ENCODE measurements around the gene RPTOR.

- TF ChIP-seq, protein P1, sequence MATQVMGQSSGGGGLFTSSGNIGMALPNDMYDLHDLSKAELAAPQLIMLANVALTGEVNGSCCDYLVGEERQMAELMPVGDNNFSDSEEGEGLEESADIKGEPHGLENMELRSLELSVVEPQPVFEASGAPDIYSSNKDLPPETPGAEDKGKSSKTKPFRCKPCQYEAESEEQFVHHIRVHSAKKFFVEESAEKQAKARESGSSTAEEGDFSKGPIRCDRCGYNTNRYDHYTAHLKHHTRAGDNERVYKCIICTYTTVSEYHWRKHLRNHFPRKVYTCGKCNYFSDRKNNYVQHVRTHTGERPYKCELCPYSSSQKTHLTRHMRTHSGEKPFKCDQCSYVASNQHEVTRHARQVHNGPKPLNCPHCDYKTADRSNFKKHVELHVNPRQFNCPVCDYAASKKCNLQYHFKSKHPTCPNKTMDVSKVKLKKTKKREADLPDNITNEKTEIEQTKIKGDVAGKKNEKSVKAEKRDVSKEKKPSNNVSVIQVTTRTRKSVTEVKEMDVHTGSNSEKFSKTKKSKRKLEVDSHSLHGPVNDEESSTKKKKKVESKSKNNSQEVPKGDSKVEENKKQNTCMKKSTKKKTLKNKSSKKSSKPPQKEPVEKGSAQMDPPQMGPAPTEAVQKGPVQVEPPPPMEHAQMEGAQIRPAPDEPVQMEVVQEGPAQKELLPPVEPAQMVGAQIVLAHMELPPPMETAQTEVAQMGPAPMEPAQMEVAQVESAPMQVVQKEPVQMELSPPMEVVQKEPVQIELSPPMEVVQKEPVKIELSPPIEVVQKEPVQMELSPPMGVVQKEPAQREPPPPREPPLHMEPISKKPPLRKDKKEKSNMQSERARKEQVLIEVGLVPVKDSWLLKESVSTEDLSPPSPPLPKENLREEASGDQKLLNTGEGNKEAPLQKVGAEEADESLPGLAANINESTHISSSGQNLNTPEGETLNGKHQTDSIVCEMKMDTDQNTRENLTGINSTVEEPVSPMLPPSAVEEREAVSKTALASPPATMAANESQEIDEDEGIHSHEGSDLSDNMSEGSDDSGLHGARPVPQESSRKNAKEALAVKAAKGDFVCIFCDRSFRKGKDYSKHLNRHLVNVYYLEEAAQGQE (IDR thresholded peaks at IDR 0.05; ENCODE audit: borderline replicate concordance), result no peak
- no peak for TF ChIP-seq TAF1 (IDR thresholded peaks at IDR 0.05; ENCODE audit: low read depth)
- no peak for TF ChIP-seq CTCF (IDR thresholded peaks at IDR 0.05; ENCODE audit: poor library complexity, severe bottlenecking)
Measured at GRCh38 chr17:80901319-80901718, 356.7 kb downstream of the RPTOR start.
